Left kidney (tissue), 2 donors: ENCODE measurements around the gene ZDHHC22. TPM values are rescaled to one million over a fixed set of nuclear protein-coding genes. Genes with fewer than 3 reads are reported as not detected.

ENCODE experiments used
- DNase-seq: peaks from one replicate; pipeline ENCODE4 v3.0.0-alpha.2; 2013
- polyA plus RNA-seq: library from polyadenylated mRNA; unstranded; fragments of 120-200 nt; gene quantifications from one replicate; pipeline ENCODE4 v1.2.1, GENCODE V29; 2013; ENCODE audit not compliant: insufficient read length

ZDHHC22 gene
- polyA plus RNA-seq, 1 donor = 0.57 TPM

DNA sequence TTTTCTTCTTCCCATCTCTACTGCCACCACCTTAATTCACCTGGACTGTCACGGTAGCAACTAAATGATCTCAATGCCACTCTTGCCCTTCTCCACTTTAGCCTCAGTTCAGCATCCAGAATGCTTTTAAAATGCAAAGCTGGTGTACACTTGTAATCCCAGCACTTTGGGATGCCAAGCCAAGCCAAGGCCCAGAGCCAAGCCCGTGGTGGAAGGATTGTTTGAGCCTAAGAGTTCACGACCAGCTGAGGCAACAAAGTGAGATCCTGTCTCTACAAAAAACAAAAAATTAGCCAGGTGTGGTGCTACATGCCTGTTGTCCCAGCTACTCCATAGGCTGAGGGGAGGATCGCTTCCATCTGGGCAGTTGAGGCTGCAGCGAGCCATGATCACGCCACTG lies 37.6 kb downstream of the ZDHHC22 start:
- DNase-seq = no peak

DNA sequence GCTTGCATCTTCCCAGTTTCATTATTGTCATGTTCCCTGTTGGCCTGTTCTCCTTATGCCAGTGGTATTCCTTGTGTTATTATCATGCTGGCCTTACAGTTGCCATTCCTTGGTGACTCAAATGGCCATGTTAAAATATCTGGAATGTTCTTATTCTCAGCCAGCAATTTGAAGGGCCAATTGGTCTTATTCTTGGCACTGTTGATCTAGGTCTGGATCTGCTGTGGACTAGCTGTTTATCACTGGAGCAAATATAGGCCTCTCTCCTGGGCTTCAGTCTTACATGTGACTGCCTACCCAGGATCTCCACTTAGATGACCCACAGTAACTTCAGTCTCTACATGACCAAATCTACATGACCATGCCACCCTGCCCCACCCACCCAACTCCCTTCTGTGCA lies 38.1 kb downstream of the ZDHHC22 start:
- no peak for DNase-seq

DNA sequence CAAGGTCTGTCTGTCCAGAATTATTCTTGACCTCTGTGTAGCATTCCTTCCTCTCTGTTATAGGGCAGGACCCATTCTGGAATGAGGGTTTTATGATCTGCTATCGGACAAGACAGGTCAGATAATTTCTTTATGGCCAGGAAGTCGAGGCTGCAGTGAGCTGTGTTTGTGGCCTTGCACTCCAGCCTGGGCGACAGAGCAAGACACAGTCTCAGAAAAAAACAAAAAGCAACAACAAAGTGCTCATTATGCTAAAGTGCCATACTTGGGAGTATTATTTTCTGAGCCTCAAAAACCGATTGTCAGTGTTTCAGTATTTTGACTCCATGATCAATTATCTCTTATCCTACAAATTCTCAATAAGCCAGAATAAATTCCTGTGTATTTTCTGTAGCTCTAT lies 39.4 kb downstream of the ZDHHC22 start:
- no peak for DNase-seq

DNA sequence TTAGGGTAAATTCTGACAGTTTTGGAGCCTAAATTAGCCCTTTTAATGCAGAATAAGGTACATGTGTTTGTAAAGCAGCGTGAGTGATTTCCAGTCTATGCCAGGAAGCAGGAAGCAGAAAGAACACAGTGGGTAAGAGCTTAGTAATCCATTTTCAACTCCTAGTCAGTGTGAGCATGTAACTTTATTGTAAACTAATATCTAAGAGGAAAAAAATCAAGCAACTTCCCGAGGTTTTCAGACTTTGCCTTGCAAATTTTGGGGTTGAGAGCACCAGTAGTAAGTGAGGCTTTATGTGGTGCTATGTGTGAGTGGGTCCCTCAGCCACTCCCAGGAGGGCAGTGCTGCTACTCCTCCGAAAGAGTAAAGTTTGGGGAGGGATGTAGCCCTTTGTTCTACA lies 40.6 kb downstream of the ZDHHC22 start:
- DNase-seq = no peak

DNA sequence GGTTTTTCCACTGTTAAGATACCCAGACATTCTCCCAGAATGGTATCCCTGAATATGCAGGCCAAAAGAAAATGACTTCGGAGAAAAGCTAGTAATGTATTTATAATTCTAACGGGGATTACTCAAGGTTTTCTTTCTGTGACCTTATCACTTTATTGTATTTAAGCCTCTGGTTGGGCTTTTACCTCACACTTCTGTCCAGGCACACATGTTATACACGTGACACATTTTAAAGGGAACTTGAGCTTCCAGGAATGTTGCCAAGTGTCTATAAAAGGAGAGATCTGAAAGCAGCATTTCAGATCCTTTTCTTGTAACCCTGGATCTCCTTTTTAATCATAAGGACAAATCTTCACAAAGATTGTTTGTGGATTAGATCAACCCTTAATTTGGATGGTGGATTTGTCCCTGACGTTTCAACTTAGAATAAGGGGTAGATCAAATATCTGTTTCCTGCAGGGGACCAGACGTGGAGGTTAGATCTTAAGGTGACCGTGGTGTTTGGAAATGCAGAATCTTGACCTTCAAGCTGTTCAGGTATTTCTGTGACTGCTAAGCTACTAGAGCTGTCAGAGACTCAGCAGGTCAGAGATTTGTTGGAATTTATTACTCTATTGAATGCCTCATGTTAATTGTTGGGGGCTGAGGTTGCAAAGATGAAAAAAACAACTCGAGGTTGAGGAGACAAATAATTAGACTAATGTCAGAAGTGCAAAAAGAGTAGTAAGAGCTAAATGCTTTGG lies 42.0 kb downstream of the ZDHHC22 start:
- peak; percentile 46 for DNase-seq

DNA sequence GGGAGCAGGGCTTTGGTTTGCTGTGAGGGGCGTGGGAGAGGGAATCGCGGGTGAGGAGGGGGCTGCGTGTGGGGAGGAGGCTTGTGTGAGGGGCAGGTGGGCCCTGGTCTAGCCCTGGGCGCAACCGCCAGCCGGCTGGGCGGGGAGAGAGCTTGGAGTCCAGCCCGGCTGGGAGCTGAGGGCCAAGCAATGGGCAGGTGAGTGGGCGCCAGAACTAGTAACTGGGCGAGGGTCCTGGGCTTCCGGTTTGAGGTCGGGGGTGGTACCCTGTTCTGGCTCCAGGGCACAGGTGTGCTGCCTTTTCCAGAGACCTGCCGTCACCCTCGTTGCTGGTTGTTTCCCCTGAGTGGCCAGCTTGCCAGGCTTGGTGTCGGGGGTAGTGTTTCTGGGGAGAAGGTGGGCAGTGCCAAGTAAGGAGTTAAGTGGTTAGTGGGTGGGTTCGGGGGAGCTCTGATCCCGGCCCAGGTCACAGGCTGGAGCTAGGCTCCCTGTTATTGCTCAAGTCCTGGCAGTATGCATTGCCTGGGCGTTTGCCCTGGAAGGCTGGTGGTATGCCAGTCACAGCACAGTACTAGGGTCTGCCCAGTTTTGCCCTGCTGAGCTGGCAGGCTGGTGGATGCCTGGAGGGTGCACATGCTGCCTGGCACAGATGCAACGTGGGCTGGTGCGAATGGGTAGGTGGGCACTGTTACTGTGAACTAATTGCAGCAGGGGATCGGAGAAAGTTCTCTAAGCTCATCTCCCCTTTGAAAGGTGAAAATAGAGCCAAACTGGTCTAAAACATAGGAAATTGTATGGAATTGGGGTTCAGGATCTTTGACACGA lies 42.9 kb downstream of the ZDHHC22 start:
- DNase-seq = no peak

DNA sequence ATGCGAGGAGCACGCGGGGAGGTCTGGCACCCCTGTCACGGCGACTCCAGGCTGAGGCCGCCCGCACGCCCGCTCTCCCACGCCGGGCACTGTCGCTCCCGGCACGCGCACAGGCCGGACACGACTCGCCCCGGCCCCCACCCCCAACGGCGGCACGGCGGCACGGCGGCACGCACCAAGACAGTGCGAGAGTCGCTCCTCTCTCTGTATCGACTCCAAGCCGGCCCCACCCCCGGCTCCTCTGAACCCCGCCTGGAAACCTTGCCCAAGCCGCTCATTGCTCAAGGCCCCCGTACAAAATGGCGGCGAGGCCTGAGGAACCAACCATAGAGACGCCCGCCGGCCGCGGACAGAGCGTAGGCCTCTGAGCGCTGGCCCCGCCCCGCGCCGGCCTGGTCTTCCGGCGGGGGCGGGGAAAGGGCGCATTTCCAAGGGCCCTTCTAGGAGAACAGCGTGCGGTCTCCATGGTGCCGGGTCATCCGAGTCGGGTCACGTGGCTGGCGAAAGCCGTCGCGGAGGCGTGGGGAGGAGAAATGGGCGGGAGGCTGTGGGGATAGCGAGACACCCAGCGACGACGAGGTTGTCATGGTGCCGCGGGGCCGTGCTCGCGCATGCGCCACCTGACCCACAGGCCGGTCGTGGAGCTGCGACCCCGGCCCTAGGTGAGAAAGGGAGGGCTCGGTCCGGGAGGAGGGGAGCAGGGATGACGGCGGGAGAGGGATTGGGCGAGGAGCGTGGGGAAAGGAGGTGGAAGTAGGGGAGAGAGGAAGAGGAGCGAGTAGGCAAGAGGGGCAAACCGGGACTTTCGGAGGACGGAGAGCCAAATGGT lies 43.7 kb downstream of the ZDHHC22 start, which contains the start of gene CIPC:
CIPC (plus strand) TSS at position 559 of the 829 bp plus-strand sequence. CDS start 7,451 bp downstream, outside the sequence.
- peak; percentile 99 for DNase-seq

DNA sequence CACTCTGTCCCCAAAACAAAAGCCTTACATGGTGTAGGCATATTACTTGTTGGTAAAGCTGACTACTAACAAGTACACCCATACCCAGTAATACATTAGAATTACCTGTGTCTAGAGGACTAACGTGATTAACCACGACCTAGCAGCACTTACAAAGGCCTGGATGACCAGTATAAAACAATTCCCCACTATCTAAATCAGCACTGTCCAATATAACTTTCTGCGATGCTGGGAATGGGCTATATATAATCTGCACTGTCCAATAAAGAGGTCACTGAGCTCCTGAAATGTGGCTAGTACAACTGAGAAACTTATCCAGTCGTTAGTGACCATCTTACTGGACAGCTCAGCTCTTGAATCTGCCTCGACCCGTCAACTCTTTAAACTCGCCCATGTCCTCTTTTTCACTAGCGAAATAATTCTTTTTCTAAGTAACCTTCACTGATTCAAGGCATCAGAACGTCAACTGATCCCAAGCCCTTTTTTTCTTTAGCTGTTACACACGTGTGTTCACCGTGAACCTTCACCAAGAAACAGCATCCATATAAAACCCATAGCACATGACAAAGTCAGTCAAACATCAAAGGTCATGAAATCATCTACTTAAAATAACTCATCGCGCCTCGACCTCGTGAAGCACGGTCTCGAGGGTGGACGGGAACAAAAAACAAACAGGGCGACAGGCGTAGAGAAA lies 44.4 kb downstream of the ZDHHC22 start:
- DNase-seq = peak; percentile 54

DNA sequence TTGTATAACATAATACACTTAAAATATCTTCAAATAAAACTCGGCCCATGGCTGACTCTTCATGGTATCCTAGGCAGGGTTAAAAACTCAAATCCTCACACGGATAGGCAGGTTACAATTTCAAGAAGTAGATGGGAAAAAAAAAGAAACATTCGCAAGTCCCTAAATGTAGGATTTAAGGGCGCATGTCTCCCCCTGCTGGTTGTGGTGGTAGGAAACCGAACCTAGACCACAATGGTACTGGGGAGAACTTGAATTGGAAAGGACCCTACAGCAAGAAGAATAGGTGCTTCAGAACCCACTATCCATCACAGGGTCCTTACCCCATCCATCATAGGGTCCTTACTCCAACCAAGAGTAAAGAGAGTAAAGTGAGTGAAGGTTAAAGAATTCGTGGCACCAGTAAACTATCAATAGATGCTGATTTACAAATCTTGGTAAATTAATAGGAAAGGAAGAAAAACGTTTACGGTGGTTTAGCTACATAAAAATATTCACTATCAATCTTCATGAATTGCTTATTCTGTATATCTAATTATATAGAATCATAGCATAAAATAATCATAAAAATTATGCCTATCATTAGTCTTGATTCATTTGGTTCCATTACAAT lies 46.8 kb downstream of the ZDHHC22 start:
- DNase-seq = peak; percentile 83

DNA sequence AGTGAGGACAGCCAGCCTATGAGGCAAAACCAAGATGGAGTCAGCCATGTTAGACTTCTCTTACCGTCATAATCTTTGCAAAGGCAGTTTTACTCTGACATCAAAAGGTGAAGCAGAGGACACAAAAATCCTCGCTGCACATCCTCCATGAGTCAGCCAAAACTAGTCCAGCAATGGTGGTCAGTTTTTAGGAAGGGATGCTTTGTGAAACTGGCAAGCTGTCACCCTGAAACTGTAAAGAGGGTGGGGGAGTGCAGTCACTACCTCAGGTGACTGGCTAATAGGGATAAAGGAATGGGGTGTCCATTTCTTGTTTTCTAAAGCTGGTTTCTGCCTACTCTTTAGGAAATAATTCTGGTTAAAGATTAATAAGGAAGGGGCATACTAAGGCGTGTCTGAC lies 48.9 kb downstream of the ZDHHC22 start:
- no peak for DNase-seq

DNA sequence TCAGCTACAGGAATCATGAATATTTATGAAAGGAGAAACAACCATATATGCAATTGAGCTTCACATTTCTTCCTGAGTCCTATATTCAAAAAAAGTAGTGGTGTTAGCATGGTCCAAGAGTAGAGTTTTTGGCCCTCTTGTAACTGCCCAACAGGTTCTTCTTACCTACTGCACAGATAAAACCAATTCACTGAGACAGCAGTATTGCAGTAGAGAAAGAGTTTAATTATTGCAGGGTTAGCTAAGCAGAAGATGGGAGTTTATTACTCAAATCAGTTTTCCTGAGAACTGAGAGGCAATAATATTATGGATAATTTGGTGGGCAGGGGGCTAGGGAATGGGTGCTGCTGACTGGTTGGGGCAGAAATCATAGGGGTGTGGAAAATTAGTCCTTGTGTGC lies 50.1 kb downstream of the ZDHHC22 start:
- no peak for DNase-seq

DNA sequence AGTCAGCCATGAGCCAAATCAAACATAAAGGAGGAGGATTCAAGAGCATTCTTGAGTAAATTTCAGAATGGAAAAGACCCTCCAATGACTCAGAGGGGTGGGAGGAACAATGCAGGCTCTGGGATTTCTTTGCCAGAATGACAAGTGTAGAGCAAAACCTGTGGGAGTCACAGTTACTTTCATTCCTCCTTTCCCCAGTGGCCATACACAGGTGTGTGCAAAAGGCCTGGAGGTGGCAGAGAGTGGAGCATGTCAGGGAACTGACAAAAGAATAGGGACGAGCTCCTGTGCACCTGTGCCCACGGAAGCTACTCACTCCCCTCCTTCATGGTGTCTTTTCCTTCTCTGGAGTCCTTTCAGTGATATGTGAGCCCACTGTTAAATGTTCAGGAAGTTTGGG lies 52.9 kb downstream of the ZDHHC22 start:
- no peak for DNase-seq

DNA sequence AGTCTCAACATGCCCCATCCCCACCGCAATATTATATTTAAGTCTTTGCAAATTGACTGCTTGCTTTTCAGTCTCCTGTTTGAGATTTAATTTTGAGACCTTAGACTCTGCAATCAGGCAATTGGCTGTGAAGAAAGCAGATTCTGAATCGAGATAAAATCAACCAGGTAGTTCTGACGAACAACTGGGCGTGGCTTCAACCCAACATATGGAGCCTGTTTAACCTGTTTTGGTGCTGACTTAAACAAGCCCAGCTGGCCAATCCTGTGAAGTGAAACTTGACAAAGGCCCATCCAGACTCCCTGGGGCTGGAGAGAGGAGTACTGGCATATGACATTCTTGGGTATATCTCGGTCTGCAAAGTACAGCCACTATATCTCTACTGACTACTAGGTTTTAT lies 53.4 kb downstream of the ZDHHC22 start:
- peak; percentile 72 for DNase-seq

DNA sequence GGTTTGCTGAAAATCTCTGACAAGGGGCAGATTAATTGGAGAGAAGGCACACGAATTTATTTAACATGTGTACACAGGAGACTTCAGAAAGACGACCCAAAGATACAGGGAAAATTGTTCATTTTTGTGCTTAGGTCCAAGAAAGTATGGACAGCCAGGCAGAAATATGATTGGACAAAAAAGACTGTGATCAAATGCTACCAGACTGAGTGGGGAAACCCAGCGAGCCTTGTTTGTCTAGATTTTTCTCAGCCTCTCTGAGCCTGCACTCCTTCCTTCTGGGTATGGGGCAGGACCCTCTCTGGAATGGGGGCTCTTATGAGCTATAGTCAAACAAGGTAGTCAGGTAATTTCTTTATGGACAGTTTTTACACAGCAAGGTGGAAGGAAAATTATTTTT lies 54.0 kb downstream of the ZDHHC22 start:
- DNase-seq = no peak

DNA sequence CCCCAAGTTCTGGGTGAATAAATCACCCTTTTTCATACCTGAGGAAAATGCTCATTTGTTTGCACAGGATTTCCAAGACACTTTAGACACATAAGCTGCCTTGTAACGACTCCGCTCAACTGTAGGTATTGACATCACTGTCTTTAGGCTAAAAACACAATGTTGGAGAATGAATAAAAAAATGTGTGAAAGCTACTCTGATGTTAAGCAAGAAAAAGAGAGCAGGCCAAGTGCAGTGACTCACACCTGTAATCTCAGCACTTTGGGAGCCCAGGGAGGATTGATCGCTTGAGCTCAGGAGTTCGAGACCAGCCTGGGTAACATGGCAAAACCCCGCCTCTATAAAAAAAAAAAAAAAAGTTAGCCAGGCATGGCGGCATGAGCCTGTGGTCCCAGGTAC lies 54.6 kb downstream of the ZDHHC22 start:
- no peak for DNase-seq

DNA sequence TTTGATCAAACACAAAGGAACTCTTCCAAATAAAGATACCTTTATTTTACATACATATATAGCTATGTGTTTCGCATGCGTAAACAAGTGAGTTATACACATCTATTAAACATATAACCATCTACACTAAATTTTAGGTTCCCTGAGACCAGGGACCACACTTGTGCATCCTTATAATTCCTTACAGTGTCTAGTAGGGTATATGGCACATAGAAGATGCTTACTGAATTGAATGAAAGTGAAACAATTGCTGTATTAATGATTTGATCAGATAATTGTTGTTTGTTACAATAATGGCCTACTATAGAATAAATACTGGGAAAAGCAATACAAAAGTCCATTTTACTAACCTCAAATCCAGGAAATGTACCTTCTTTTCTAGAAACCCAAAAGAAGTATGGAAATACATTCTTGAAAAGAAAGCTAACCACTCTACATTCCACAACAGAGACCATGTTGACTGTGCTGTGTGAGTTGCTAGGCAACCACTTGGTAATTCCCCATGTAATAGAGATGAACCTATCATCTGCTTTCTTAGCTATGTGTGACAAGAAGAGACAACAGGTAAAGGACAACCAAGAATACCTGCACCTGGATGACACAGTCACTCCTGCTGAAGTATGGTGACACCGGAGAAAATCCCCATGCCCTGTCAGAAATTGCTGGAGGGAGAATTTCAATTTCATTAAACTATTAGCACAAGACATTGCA lies 55.4 kb downstream of the ZDHHC22 start:
- no peak for DNase-seq

DNA sequence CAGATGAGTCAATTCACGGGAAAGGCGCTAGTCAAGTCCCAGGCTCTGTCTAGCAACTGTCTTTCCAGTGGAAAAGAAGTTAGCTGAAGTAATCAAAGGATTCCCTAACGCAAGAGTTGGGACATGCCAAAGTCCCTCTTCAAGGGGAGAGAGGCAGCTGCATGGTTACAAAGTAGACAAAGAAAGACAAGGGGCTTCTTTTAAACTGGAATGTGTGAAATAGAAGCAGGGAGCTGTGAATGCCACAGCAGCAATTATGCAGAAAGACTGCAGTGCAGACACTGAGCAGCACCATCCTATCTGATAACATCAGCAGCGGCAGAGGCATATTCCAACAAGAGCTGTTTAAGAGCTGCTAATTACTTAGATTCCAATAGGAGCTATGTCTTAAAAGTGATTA lies 56.1 kb downstream of the ZDHHC22 start:
- no peak for DNase-seq

DNA sequence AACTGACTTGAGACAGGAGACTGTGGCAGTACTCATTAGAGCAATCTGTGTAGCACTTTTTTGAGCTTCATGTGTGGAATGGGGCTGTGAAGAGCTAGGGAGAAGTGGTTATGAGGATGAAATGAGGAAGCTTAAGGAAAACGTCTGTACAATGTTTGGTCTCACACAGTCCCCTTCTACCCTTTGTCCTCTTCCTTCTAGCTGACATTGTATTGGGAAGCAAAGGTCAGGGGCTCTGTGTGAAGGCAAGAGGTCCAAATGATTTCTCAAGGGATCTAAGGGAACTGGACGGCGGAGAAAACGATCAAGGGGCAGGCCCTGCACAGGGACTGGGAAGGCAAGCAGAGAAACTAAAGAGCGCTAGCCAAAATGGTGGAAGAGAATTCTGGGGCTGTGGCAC lies 56.6 kb downstream of the ZDHHC22 start:
- DNase-seq = no peak

DNA sequence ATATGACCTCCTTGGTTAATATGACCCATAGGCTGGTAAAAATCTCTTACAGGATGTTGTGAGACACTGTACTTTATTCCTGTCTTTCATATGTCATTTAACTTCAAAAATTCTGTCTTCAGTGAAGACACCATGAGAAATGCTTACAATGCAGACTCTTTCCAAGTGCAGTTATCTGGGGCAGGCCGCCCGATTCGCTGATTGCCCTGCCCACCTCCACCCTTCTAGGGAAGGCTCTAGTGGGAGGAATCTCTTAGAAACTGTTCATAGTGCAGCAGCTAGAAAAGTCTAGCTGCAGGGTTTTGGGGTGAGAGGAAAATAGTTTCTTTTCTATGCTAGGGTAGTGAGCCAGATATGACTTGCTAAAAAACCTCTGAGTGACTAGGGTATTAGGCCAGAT lies 58.5 kb downstream of the ZDHHC22 start:
- no peak for DNase-seq

DNA sequence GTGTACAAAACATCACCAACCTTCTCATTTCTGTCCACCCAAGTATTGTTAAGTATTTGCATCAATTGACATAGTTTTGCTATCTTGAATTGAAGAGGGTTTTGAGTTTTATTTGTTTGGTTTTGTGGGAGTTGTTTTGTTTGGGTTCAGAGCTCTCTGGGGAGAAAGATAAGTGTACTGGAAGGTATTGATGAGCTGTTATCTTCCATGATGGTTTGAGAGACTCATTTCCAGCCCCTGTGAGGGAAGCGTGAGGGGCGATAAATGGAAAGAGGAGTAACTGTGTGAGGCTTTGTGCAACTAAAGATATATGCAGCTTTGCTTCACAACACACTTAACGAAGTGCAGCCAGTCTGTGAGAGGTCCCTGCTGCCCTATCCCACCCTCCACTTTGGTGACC lies 59.2 kb downstream of the ZDHHC22 start:
- no peak for DNase-seq
